Endothelial cell of umbilical vein (primary cell): ENCODE measurements around the gene OR52E6.

Source experiments
- EZH2 ChIP-seq: IDR thresholded peaks from 2 replicates; pipeline ENCODE4 v1.6.1; 2012; ENCODE audit warnings: borderline replicate concordance, low read depth, mild to moderate bottlenecking, moderate library complexity, low read length, inconsistent platforms; ENCODE audit not compliant: severe bottlenecking
- POLR2AphosphoS5 ChIP-seq: IDR thresholded peaks from 2 replicates; pipeline ENCODE4 v1.6.1; 2012; ENCODE audit warnings: low read depth, mild to moderate bottlenecking, control low read depth, low read length, moderate library complexity; ENCODE audit not compliant: insufficient read depth
- TF ChIP-seq, protein P1 (sequence below), 2 donors: IDR thresholded peaks; 1 replicate in 1 of 2; 2 replicates in 1 of 2; pipeline ENCODE4 v1.5.1; 2011; ENCODE audit warnings: low read length in 2 of 2, mild to moderate bottlenecking in 2 of 2, moderate library complexity in 2 of 2, control low read depth in 1 of 2, inconsistent platforms in 1 of 2, low read depth in 1 of 2; ENCODE audit not compliant: insufficient read depth in 1 of 2; ENCODE audit errors: extremely low read depth in 1 of 2

DNA sequence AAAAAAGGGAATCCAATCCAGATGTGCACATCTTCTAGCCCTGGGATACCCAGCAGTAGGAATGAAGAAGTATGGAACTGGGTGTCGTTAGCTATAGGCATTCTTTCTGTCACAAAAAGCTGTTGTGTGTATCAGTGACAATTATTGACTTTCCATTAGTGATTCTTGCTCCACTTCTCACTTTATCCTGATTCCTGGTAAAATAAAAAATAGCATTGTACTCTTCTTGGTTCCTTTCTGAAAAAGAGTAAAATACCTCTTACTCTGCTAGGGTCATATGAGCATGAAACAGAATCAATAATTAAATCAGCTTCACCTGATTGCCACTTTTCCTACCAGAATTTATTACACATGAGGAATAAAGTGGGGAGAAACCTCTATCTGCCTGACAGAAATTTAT, at the start of gene OR52E6:
- TF ChIP-seq, protein P1, sequence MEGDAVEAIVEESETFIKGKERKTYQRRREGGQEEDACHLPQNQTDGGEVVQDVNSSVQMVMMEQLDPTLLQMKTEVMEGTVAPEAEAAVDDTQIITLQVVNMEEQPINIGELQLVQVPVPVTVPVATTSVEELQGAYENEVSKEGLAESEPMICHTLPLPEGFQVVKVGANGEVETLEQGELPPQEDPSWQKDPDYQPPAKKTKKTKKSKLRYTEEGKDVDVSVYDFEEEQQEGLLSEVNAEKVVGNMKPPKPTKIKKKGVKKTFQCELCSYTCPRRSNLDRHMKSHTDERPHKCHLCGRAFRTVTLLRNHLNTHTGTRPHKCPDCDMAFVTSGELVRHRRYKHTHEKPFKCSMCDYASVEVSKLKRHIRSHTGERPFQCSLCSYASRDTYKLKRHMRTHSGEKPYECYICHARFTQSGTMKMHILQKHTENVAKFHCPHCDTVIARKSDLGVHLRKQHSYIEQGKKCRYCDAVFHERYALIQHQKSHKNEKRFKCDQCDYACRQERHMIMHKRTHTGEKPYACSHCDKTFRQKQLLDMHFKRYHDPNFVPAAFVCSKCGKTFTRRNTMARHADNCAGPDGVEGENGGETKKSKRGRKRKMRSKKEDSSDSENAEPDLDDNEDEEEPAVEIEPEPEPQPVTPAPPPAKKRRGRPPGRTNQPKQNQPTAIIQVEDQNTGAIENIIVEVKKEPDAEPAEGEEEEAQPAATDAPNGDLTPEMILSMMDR (IDR thresholded peaks at IDR 0.05; ENCODE audit: extremely low read depth in 1 of 2, insufficient read depth in 1 of 2, low read depth in 1 of 2, low read length in 2 of 2): no peak
- no peak for TF ChIP-seq EZH2
- TF ChIP-seq POLR2AphosphoS5: no peak
